NCI-H82 treated with DMSO at 0.1 percent for 48 hours (cell line): Measurements from ENCODE around the gene SALL3.

Experiments used
- DNase-seq: peaks from one replicate; lab custom pipeline; 2025; ENCODE audit not compliant: unreplicated experiment; lab: John Stamatoyannopoulos, UW

The SALL3 gene

DNA sequence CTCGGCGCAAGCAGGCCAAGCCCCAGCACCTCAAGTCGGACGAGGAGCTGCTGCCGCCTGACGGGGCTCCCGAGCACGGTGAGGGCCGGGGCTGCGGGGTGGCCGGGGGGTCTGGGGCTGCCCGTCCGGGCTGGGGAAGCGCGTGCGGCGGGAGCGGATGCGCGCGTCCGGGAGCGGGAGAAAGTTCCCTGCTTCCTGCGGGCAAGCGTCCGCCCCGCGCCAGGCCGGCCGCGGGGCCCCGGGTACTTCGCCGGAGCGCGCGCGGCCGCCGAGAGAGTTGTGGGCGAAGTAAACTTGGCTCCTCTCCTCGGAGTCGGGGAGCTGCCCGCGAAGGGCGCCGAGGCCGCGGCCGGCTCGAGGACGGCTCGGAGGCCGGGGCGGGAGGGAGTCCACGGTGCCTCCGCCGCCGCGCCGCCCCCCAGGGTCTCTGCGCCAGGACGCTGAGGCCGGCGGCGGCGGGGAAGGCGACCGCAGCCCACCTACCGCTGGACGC lies 707 bp downstream of the SALL3 start:
- DNase-seq, result no peak

DNA sequence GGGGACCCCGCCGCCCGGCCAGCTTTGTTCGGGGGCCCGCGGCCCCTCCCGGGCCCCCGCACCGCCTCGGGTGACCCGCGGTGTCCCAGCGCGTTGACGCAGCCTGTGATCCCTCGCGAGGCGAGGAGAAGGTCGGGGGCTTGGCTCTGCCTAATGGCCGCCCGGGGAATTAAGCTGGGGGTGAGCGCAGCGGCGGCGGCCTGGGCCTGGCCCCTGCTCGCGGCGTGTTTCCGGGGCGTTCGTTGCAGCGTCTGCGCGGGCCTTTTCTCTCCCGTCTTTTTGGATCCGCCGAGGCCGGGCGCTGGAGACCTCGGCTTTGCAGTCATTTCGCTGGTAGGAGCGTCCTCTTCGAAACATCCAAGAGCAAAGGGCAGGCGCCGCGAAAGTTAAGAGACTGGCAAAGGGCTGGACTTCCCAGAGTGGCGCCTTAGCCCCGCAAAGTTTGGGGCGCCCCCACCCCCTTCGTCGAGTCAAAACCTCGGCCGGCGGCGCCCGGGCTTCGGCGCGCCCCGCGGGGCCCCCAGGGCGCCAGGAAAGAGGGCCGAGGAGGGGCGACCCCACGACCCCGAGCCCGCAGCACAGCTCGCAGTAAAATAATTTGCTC lies 1.3 kb downstream of the SALL3 start:
- no peak for DNase-seq

DNA sequence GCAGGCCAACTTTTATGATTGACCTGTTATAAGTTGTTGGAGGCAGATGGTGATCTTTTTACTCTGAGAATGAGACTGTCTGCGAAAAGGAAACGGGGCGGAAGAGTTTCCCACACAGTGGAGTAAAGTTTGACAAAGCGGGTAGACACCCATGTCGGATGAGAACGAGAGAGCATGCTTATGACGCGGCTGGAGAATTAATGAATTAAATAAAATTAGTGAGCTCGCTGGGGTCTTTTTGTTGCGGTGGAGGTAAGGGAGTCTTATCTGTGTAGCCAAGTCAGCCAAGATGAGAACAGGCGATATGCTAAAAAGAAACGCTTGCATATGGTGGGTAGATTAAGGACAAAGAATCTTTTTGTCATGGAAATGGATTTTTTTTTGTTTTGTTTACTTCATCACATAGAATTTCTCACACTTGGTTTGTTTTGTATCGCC lies 1.8 kb downstream of the SALL3 start:
- no peak for DNase-seq

DNA sequence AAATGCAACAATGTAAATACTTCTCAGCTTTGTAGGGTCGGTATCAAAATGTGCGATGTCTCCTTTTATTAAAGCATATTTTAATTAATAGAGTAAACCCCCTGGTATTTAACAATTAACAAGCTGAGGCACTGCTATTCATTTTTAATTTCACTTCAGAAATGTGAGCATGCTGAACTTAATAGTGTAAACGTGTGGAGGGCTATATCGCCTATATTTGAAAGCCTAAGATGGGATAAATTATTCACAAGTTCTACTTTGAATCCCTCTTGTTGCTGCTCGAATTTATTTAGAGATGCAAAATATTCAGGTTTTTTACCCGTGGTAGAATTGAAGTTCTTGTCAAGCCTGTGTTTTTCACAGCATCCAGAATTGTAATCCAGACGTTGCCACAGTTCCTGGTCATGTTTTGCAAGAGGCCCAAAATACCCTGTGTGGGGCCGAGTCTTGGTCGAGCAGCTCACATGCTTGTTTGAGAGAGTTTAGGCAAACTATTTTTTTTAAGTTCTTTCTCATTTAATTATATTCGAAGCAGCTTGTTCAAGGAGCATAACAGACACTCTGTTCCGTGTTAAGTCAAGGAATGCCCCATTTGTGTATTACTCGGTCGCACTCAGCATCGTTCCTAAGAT lies 2.5 kb downstream of the SALL3 start:
- DNase-seq, result no peak

DNA sequence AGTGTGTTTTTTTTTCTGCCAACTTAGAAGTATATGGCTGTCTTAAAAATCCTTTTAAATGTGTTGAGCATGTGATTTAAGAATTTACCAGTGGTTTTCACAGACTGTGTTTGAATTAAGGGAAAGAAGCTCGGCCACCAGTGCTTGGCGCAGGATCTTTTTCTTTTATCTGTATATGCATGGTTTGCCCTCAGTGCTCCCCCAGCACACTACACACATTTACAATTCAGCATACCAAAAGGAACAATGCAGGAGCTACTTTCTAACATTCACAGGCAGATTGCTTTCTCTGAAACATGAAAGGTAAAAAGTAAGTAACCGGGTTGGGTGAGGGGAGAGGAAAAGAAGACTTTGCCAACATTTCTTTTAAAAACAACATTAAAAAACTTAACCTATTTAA lies 3.9 kb downstream of the SALL3 start:
- DNase-seq, result no peak

DNA sequence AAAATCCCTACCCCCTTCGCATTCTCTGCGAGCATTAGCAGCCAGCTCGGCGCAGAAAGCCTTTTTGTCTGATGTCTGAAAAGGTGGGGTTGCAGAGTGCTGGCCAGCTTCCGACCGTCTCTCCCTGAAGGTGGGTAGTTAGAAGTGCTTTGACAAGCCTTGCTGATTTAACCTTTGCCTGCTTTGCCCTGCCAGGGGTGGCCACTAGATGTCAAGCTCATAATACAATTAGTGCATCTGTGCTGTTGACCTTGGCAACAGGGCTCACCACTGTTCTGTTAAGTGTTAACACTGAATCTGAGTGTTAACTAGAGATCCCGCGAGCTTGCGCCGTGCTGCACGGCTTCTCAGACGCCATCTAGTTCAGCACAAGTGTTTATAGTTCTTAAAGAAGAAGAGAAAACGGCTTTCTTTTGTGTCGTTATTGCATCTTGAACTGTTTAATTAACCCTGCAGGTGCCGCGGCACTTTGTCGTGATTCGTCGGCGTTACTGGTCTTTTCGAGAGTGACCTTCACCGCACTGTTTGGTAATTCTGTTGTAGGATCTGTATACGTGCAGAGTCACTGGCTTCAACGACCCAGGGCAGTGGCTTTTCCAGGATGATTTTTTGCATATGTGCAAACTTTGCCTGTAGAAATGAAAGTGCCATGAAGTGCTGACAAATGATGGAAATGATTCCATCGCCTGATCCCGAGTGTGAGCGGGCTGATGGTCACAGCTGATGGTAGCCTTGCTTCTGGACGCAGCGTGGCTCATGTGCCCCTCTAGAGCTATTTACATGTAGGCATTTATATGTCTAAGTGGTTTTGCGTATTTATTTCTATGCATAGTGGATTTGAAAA lies 5.5 kb downstream of the SALL3 start:
- DNase-seq, result no peak

DNA sequence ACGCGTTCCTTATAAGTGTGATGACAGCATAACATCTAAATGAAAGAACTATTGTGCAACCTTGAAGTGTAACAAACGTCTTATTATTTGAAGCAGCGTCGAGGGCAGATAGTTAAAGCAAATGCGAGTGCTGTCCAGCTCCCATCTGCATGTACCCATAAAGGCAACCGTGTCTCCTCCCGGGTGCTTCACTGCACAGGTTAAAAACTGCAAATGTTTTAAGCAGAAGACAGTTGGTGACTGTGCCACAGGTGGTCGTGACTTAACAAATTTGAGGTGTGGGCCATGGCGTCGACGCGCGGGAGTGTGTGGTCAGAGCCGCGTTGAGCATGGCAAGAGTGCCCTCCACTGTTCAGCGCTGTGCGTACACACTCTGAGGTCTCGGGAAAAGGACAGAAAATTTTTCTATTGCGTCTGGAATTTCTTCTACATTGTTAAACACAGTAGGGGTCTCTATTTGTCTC lies 6.4 kb downstream of the SALL3 start:
- DNase-seq, result peak; percentile 10

DNA sequence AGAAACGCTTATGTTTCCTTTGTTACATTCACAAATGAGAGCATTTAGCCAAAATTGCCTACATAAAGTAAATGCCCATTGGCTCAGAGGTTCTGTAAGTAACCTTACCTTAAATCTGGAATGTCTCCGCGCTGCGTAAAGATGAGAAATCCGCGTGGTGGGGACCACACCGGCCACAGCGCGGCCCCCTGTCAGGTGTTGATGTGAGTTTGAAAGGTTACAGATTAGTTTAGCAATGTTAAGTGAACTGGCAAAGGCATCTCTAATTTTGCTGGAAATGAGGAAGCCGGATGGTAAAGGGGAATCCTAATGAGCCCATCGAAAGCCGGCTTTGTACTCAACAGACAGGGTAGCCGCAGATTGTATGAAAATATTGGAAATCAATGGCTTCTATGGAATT lies 11.8 kb downstream of the SALL3 start:
- DNase-seq, result no peak

DNA sequence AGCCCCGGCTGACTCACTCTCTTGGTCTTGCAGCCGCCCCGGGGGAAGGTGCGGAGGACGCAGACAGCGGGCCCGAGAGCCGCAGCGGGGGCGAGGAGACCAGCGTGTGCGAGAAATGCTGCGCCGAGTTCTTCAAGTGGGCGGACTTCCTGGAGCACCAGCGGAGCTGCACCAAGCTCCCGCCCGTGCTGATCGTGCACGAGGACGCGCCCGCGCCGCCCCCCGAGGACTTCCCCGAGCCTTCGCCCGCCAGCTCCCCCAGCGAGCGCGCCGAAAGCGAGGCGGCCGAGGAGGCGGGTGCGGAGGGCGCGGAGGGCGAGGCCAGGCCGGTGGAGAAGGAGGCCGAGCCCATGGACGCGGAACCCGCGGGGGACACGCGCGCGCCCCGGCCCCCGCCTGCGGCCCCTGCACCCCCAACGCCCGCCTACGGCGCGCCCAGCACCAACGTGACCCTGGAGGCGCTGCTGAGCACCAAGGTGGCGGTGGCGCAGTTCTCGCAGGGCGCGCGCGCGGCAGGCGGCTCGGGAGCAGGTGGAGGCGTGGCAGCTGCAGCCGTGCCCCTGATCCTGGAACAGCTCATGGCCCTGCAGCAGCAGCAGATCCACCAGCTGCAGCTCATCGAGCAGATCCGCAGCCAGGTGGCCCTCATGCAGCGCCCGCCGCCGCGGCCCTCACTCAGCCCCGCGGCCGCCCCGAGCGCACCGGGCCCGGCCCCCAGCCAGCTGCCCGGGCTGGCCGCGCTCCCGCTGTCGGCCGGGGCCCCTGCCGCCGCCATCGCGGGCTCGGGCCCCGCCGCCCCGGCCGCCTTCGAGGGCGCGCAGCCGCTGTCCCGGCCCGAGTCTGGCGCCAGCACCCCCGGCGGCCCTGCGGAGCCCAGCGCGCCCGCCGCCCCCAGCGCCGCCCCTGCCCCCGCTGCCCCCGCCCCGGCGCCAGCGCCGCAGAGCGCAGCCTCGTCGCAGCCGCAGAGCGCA lies 12.7 kb downstream of the SALL3 start:
- no peak for DNase-seq

DNA sequence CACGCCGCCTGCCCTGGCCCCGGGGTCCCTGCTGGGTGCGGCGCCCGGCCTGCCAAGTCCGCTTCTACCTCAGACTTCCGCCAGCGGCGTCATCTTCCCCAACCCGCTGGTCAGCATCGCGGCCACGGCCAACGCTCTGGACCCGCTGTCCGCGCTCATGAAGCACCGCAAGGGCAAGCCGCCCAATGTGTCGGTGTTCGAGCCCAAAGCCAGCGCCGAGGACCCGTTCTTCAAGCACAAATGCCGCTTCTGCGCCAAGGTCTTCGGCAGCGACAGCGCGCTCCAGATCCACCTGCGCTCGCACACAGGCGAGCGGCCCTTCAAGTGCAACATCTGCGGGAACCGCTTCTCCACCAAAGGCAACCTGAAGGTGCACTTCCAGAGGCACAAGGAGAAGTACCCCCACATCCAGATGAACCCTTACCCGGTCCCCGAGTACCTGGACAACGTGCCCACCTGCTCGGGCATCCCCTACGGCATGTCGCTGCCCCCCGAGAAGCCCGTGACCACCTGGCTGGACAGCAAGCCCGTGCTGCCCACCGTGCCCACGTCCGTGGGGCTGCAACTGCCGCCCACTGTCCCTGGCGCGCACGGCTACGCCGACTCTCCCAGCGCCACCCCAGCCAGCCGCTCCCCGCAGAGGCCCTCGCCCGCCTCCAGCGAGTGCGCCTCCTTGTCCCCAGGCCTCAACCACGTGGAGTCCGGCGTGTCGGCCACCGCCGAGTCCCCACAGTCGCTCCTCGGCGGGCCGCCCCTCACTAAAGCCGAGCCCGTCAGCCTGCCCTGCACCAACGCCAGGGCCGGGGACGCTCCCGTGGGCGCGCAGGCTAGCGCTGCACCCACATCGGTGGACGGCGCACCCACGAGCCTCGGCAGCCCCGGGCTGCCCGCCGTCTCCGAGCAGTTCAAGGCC lies 13.7 kb downstream of the SALL3 start:
- DNase-seq, result no peak

DNA sequence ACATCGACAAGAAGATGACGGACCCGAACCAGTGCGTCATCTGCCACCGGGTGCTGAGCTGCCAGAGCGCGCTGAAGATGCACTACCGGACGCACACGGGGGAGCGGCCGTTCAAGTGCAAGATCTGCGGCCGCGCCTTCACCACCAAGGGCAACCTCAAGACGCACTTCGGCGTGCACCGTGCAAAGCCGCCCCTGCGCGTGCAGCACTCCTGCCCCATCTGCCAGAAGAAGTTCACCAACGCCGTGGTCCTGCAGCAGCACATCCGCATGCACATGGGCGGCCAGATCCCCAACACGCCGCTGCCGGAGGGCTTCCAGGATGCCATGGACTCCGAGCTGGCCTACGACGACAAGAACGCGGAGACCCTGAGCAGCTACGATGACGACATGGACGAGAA lies 14.4 kb downstream of the SALL3 start:
- DNase-seq, result no peak

DNA sequence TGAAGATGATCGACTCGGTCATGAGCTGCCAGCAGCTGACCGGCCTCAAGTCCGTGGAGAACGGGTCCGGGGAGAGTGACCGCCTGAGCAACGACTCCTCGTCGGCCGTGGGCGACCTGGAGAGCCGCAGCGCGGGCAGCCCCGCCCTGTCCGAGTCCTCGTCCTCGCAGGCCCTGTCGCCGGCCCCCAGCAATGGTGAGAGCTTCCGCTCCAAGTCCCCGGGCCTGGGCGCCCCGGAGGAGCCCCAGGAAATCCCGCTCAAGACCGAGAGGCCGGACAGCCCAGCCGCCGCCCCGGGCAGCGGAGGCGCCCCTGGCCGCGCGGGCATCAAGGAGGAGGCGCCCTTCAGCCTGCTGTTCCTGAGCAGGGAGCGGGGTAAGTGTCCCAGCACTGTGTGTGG lies 14.9 kb downstream of the SALL3 start:
- no peak for DNase-seq

DNA sequence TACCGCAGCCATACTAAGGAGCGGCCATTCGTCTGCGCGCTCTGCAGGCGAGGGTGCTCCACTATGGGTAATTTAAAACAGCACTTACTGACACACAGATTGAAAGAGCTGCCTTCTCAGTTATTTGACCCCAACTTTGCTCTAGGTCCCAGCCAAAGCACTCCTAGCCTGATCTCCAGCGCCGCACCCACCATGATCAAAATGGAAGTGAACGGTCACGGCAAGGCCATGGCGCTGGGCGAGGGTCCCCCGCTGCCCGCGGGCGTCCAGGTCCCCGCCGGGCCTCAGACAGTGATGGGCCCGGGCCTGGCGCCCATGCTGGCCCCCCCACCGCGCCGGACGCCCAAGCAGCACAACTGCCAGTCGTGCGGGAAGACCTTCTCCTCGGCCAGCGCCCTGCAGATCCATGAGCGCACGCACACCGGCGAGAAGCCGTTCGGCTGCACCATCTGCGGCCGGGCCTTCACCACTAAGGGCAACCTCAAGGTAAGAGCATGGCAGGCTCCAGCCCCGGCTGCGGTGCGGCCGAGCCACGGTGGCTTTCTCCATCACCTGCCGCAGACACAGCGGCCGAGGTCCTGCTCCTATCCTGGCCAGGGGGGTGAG lies 15.5 kb downstream of the SALL3 start:
- DNase-seq, result no peak

DNA sequence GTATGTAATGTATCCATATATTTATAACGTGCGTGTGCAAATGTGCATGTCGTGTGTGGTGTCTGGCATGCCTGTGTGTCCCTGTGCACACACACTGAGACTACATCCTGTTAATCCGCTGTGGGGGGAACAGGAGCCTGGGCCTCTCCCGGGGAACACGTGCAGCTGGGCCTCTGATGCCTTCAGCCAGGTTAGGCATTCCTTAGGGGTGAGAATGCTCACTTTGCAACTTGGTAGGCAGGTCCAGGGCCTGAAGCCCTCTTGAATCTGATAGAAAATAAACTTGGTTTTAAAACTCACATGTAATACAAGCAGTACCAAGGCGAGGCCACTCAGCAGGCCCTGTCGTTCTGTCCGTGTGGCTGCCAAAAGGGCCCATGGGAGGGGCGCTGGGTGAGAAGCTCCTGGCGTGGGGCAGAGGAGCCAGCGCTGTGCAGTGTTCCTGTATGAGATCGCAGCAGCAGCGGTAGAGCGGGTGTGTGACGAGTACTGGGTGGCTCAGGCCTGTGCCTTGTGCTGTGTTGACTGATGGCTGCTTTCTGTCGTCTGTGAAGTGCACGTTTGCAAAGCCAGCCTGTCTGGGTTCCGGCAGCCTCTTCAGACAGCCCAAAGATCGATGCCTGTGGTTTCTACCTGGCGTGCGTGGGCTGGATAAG lies 16.2 kb downstream of the SALL3 start:
- no peak for DNase-seq

DNA sequence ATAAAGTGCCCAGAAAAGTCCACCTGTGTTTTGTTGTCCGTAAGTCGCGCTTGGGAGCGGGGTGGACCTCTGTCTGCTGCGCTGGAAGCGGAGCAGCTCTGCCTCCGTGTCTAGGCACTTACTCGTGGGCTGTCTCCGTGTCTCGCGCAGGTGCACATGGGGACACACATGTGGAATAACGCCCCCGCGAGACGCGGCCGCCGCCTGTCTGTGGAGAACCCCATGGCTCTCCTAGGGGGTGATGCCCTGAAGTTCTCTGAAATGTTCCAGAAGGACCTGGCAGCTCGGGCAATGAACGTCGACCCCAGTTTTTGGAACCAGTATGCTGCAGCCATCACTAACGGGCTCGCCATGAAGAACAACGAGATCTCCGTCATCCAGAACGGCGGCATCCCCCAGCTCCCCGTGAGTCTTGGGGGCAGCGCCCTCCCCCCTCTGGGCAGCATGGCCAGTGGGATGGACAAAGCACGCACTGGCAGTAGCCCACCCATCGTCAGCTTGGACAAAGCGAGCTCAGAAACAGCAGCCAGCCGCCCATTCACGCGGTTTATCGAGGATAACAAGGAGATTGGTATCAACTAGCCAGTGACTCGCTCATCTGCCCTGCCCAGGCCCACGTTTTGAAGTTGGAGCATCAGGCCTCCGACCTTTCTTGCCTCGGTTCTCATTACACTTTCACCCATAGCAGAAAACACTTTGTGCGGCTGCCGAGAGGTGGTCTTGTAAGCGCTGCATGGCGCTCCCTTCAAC lies 17.3 kb downstream of the SALL3 start:
- DNase-seq, result no peak

DNA sequence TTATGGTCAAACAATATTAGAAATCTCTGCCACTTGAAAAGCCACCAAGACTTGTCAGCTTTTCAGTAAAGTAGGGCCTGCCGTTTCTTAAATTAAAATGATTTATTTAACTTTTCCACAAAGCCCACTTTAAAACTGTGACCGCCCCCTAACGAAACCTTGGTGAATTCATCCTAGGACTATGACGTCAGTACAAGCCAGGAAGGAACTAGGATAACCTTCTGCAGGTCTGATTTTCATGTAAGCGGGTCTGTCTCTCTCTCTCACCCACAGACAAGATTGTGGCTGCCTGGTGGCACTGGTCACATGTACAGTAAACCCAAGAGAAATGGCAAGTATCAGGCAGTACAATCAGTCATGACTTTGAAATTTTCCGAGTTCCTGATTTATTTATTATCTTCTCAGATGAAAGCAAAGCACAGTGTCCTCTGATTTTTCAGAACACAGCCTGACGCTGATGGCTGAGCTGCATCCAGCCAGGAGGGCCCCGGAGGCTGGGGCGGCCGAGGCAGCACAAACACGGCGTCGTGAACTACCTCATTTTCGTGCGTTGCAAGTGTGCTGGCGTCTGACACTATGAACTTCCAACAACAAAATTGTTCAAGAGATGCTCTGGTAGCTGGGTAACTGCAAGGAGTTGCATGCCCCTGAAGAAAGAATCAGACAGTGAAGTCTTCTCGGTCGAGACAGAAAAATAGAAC lies 18.9 kb downstream of the SALL3 start:
- DNase-seq, result no peak

DNA sequence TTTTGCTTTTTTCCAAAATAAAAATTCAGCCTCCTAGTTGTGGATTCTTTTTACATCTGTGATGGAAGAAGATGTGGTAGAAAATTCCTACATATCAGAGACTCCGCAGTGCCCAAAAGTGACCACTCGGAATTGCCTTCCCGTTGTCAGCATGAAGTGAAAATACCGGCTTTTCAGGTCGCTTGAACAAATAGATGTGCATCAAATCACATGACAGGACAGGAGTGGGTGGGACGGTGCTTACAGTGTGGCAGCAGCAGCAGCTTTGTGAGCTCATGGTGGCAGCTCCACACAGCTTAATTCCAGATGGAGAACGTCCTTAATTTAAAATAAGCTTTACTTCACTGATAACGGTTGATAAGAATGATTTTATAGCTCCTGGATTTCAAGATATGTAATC lies 20.3 kb downstream of the SALL3 start:
- no peak for DNase-seq

DNA sequence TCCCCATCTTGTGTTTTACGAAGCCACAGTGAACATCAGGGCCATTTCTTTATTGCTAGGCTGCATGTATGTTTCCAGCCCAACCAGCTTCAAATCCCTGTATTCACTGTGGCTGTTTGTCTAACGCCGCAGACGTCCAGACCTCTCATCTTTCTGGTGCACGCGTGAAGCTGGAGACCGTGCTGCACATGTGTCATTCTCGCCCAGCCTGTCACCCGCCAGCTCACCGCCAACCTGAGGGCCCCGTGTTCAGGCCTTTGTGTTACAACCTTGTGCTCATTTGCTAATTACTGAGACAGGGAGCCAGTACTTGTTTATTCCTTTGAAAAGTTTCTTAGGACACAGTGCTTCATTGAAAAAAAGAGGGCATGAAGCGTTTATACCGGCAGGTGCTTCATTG lies 21.4 kb downstream of the SALL3 start:
- no peak for DNase-seq
